ENCODE results near the gene ZIM2. TPM values are rescaled to one million over a fixed set of nuclear protein-coding genes. Genes with fewer than 3 reads are reported as not detected.
"Not testable (repeated sequence)": the region's sequence is repeated elsewhere in the genome, so short reads cannot be mapped to it uniquely, and the experiment has no call there.

Gene ZIM2
- total RNA-seq, 1 donor: not detected

GRCh38 chr19:56874530-56874929 is 34.0 kb upstream of the ZIM2 start:
- TF ChIP-seq, protein P1, sequence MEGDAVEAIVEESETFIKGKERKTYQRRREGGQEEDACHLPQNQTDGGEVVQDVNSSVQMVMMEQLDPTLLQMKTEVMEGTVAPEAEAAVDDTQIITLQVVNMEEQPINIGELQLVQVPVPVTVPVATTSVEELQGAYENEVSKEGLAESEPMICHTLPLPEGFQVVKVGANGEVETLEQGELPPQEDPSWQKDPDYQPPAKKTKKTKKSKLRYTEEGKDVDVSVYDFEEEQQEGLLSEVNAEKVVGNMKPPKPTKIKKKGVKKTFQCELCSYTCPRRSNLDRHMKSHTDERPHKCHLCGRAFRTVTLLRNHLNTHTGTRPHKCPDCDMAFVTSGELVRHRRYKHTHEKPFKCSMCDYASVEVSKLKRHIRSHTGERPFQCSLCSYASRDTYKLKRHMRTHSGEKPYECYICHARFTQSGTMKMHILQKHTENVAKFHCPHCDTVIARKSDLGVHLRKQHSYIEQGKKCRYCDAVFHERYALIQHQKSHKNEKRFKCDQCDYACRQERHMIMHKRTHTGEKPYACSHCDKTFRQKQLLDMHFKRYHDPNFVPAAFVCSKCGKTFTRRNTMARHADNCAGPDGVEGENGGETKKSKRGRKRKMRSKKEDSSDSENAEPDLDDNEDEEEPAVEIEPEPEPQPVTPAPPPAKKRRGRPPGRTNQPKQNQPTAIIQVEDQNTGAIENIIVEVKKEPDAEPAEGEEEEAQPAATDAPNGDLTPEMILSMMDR (IDR thresholded peaks at IDR 0.05; ENCODE audit: insufficient read depth, low read length): no peak
- no peak for DNase-seq (ENCODE audit: low read depth)
- H3K4me3 ChIP-seq (ENCODE audit: low read depth, low read length): no peak overlapping the region

DNA sequence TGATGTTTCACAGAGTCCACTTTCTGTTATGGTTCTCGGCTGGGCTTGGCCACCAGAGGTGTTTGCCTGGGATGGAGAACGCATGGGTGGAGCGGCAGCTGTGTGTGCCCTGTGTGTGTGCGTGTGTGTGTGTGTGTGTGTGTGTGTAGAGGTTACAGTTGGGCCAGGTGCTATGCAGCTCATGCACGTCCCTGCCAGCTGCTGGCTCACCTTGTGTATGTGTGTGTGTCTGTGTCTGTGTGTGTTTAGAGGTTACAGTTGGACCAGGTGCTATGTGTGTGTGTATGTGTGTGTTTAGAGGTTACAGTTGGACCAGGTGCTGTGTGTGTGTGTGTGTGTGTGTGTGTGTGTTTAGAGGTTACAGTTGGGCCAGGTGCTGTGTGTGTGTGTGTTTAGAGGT is 33.0 kb upstream of the ZIM2 start:
- TF ChIP-seq, protein P1 (IDR thresholded peaks at IDR 0.05; ENCODE audit: insufficient read depth, low read length): no peak
- no peak for DNase-seq (ENCODE audit: low read depth)
- H3K4me3 ChIP-seq (ENCODE audit: low read depth, low read length): no peak overlapping the region

DNA sequence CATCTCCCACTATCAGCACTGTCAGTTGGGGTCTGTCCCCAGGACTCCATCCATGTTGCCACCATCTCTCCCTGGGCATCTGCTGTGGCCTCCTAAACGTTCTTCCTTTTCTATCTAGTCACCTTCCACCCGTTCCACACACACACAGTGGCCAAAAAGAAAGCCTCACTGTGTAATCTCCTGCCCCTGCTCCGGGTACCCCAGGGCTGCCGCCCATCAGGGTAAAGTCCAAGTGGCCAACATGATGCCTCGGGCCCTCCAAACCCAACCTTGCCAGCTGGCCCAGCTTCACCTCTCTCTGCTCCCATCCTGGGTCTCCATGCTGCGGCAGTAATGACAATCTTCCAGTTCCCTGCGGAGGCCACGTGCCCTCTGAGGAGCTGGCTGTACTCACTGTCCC is 29.4 kb upstream of the ZIM2 start:
- no peak for DNase-seq (ENCODE audit: low read depth)
- H3K4me3 ChIP-seq (ENCODE audit: low read depth, low read length): no peak overlapping the region
- TF ChIP-seq, protein P1 (IDR thresholded peaks at IDR 0.05; ENCODE audit: insufficient read depth, low read length): no peak

DNA sequence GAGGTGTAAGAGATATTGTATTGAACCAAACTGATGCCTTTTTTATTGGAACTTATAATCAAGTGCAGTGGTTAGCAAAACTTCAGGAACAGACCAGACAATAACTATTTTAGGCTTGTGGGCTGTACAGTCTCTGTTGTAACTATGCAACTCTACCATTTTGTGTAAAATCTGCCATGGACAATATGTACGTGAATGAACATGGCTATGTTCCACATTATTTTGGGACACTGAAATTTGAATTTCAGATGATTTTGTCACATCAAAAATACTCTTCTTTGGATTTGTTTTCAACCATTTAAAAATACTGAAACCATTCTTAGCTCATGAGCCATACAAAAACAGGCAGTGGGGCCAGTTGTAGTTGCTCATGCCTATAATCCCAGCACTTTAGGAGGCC is 27.9 kb upstream of the ZIM2 start:
- no peak overlapping the region for H3K4me3 ChIP-seq (ENCODE audit: low read depth, low read length)
- TF ChIP-seq, protein P1 (IDR thresholded peaks at IDR 0.05; ENCODE audit: insufficient read depth, low read length): no peak
- no peak for DNase-seq (ENCODE audit: low read depth)

GRCh38 chr19:56866538-56866937 is 26.0 kb upstream of the ZIM2 start:
- H3K4me3 ChIP-seq (ENCODE audit: low read depth, low read length): no peak overlapping the region
- no peak for DNase-seq (ENCODE audit: low read depth)
- TF ChIP-seq, protein P1 (IDR thresholded peaks at IDR 0.05; ENCODE audit: insufficient read depth, low read length): no peak

- H3K4me3 ChIP-seq (ENCODE audit: low read depth, low read length): no peak overlapping the region
- DNase-seq (ENCODE audit: low read depth): no peak
- TF ChIP-seq, protein P1 (IDR thresholded peaks at IDR 0.05; ENCODE audit: insufficient read depth, low read length): no peak
Measured at GRCh38 chr19:56864443-56865125, 24.1 kb upstream of the ZIM2 start.

DNA sequence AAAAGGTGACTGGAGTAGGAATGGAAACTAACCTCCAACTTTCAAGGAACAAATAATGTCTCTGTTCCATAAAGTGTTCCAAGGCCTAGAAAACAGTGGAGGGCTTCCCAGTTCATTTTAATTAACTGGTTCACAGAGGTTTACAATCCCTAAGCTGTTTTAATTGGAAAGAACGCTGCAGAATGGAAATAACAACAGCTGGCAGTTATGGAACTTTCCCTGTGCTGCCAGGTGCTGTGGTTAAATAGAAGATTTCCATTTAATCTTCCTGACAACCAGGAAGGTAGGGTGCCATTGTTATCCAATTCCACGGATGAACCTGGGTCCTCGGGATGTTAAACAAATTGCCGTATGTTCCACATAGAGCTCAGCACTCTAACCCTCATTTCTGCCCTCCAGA is 22.2 kb upstream of the ZIM2 start:
- no peak for DNase-seq (ENCODE audit: low read depth)
- TF ChIP-seq, protein P1 (IDR thresholded peaks at IDR 0.05; ENCODE audit: insufficient read depth, low read length): no peak
- H3K4me3 ChIP-seq (ENCODE audit: low read depth, low read length): no peak overlapping the region

DNA sequence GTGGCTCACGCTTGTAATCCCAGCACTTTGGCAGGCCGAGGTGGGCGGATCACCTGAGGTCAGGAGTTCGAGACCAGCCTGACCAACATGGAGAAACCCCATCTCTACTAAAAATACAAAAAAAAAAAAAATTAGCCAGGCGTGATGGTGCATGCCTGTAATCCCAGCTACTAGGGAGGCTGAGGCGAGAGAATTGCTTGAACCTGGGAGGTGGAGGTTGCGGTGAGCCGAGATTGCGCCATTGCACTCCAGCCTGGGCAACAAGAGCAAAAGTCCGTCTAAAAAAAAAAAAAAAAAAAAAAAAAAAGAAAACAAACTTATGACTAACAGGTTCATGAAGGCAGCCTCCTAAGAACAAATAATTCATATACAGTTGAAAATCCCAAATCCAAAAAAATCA is 19.9 kb upstream of the ZIM2 start:
- DNase-seq (ENCODE audit: low read depth); H3K4me3 ChIP-seq (ENCODE audit: low read depth, low read length): not testable (repeated sequence)

Data from fibroblast of the aortic adventitia (primary cell).